HG03520 (cell line): ENCODE data around the gene EME1.

Source experiments
- ATAC-seq: cut with Tn5 transposase; IDR thresholded peaks from one replicate; pipeline ENCODE4 v1.9.1; 2021; ENCODE audit warnings: mild to moderate bottlenecking, moderate library complexity; ENCODE audit not compliant: unreplicated experiment

The EME1 gene

GRCh38 chr17:50347117-50347893 lies 25.7 kb upstream of the EME1 start:
- ATAC-seq: no peak

DNA sequence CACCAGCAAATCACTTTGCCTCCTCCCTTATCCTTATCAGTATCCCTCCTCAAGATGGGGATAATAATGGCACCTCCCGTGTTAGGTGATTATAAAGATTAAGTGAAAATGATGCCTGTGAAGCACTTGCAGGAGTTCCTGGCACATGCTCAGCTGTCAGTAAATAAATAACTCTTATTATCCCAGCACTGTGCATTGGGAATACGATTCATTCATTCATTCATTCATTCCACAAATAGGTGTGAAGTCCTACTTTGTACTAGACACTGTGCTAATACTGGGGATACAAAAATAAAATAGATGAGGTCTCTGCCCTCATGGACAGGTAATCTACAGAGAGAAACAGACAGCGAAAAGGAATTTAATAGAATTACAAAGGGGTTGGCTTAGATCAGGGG lies 25.1 kb upstream of the EME1 start:
- ATAC-seq: no peak

GRCh38 chr17:50348522-50349242 lies 24.3 kb upstream of the EME1 start:
- ATAC-seq: no peak

- ATAC-seq: no peak
Observed at GRCh38 chr17:50349243-50349600, 23.8 kb upstream of the EME1 start.

DNA sequence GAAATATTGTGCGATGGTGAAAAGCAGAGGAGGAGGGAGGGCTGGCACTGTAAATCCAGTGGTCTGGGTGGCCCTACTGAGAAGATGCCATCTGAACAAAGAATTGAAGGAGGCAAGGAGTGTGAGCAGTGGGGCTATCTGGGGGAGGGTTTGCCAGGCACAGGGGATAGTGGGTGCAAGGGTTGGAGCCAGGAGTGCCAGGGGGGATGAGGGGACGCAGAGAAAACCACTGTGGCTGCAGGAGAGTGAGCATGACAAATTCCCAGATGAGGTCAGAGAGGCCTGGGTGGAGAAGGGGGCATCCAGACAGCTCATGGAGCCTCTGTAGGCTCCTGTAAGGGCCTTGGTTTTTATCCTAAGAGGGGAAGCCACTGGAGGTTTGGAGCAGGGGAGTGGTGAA lies 22.3 kb upstream of the EME1 start:
- ATAC-seq: no peak

- no peak for ATAC-seq
Observed at GRCh38 chr17:50352072-50352692, 20.8 kb upstream of the EME1 start.

GRCh38 chr17:50352693-50353599 lies 20.1 kb upstream of the EME1 start:
- no peak for ATAC-seq

DNA sequence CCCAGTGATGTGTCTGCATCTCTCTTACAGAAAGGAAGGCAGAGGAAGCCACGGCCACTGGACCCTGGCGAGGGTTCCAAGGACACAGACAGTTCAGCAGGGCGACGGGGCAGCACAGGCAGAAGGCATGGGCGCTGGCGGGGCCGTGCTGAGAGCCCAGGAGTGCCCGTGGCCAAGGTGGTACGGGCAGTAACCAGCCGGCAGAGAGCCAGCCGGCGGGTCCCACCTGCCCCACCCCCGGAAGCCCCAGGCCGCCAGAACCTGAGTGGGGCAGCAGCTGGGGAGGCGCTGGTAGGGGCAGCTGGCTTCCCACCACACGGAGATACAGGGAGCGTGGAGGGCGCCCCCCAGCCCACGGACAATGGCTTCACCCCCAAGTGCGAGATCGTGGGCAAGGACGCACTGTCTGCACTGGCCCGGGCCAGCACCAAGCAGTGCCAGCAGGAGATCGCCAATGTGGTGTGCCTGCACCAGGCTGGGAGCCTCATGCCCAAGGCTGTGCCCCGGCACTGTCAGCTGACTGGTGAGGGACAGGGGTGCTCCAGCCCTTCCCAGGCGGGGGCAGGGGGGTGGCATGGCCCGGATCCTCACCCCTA lies 19.3 kb upstream of the EME1 start:
- no peak for ATAC-seq

- no peak for ATAC-seq
Observed at GRCh38 chr17:50354198-50354597, 18.8 kb upstream of the EME1 start.

GRCh38 chr17:50354776-50355175 lies 18.3 kb upstream of the EME1 start:
- no peak for ATAC-seq

GRCh38 chr17:50355336-50355700 lies 17.7 kb upstream of the EME1 start:
- ATAC-seq: no peak

DNA sequence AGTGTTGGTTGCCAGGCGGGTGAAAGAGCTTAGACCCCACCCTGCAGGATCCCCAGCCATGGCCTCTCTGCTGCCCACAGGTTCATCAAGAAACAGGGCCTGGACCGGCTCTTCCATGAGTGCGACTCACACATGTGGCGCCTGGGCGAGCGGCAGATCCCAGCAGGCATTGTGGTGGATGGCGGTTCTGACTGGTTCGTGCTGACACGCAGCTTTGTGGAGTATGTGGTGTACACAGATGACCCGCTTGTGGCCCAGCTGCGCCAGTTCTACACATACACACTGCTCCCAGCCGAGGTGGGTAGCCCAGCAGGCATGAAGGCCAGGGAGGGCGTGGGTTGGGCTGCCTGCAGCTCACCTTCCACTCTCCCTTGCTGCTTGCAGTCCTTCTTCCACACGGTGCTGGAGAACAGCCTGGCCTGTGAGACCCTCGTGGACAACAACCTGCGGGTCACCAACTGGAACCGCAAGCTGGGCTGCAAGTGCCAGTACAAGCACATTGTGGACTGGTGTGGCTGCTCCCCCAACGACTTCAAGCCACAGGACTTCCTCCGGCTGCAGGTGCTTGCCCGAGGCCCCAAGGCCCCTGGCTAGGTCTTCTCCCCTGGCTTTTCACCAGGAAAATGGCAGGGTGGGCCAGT lies 17.2 kb upstream of the EME1 start:
- ATAC-seq: no peak

GRCh38 chr17:50356418-50356817 lies 16.6 kb upstream of the EME1 start:
- ATAC-seq: no peak

DNA sequence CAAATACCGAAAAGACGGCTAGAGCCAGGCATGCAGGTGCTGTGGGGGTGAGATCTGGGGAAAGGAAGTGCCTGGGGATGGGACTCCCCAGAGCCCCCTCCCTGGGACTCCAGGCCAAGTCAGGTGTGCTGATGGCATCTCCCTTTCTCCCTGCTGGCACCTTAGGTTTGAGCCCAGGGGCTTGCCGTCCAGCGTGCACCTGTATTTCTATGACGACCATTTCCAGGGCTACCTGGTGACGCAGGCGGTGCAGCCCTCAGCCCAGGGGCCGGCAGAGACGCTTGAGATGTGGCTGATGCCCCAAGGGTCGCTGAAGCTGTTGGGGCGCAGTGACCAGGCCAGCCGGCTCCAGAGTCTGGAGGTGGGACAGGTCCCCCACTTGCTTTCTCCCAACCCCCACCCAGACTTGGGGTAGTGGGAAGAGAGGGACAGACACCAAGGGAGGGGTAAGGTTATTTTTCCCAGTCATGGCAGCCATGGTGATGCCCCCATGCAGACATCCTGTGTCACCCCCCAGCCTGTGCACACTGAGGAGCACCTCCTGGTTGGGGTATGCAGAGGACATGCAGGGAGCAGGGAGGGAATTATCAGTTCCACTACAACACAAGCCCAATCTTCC lies 16.0 kb upstream of the EME1 start:
- no peak for ATAC-seq

DNA sequence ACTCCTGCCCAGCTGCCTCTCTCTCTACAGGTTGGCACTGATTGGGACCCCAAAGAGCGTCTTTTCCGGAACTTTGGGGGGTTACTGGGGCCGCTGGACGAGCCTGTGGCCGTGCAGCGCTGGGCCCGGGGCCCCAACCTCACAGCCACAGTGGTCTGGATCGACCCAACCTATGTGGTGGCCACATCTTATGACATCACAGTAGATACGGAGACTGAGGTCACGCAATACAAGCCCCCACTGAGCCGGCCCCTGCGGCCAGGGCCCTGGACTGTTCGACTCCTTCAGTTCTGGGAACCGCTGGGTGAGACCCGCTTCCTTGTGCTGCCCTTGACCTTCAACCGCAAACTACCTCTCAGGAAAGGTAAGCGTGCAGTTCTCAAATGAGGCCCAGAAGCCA lies 14.9 kb upstream of the EME1 start:
- no peak for ATAC-seq

- no peak for ATAC-seq
Observed at GRCh38 chr17:50359005-50359699, 13.9 kb upstream of the EME1 start.

DNA sequence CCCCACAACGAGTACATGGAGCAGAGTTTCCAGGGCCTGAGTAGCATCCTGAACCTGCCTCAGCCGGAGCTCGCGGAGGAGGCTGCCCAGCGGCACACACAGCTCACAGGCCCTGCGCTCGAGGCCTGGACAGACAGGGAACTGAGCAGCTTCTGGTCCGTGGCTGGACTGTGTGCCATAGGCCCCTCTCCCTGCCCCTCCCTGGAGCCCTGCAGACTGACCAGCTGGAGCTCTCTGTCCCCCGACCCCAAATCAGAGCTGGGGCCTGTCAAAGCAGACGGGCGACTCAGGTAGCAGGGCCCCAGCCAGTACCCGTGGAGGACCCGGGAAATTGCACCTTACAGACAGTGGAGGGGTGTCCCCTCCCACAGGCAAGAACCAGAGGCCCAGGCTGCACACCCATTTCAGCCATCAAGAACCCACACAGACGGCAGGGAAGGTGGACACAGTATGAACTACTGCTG lies 13.0 kb upstream of the EME1 start:
- ATAC-seq: no peak

DNA sequence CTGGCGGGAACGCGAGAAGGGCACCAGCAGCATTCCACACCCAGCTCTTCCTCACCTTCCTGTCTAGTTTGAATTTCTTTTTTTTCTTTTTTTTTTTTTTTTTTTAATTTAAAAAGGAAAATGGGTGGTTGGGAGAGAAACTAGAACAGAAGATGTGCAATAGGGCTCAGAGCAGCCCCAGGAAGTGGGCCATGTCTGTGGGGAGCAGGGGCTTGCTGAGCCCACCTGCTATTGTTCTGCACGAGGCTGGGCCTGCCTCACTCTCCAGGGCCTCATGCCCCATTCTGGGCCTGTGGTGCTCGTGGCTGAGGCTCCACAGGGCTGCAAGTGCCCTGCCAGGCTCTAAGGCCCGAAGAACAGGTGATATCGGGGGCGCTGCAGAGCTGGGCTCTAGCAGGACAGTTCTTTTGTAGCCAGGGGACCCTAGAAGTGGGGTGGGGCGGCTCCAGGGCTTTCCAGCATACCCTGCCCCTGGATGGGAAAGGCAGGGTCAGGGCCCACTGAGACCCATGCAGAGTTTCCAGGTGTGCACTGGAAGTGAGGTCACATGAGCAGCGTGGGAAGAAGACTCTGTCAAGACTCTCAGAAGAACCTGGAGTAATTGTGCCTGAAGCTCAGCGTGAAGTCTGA lies 12.4 kb upstream of the EME1 start:
- no peak for ATAC-seq
